GM12878 (cell line): ENCODE measurements around the gene NSL1.

Experiments
- POLR2A ChIP-seq: IDR thresholded peaks from 2 replicates; pipeline ENCODE4 v1.6.1; 2011; ENCODE audit warnings: low read depth, mild to moderate bottlenecking, low read length
- TF ChIP-seq, protein P1 (sequence below): IDR thresholded peaks from 2 replicates; pipeline ENCODE4 v1.6.1; 2011; ENCODE audit warnings: borderline replicate concordance, low read depth, mild to moderate bottlenecking, moderate library complexity, low read length; ENCODE audit not compliant: insufficient read depth, poor library complexity, severe bottlenecking

DNA sequence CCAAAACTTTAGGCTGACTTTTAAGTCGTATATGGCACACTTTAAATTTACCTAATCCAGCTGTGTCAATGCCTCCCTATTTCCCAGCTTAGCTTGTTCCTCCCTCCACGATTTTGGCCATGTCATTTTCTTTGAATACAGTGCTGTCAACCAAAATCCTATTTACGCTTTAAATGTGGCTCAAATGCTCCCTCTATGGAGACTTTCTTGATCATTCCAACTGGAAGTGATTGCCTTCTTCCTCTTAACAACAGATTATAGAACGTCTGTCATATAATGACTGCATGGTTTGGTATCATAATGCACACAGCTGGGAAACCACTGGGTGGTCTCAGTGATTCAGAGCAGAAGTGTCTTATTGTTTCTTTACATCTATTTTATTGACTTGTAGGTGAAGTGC lies 73.1 kb downstream of the NSL1 start:
- TF ChIP-seq POLR2A: no peak
- TF ChIP-seq, protein P1, sequence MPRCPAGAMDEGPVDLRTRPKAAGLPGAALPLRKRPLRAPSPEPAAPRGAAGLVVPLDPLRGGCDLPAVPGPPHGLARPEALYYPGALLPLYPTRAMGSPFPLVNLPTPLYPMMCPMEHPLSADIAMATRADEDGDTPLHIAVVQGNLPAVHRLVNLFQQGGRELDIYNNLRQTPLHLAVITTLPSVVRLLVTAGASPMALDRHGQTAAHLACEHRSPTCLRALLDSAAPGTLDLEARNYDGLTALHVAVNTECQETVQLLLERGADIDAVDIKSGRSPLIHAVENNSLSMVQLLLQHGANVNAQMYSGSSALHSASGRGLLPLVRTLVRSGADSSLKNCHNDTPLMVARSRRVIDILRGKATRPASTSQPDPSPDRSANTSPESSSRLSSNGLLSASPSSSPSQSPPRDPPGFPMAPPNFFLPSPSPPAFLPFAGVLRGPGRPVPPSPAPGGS: no peak
